Coronary artery (tissue), 2 donors: ENCODE measurements around the gene MICALL2.

Experiments used
- DNase-seq: peaks from one replicate; pipeline ENCODE4 v3.0.0-alpha.2; 2017; ENCODE audit warnings: low spot score
- H3K27ac ChIP-seq, 2 donors: fragments of 200-600 bp; sonication (generic); one replicate each; pipeline ENCODE4 v1.5.1; 2016 to 2019
- H3K4me3 ChIP-seq: fragments of 200-600 bp; sonication (generic); 2 replicates; pipeline ENCODE4 v1.5.1; 2016; ENCODE audit warnings: mild to moderate bottlenecking, moderate library complexity
- CTCF ChIP-seq: fragments of 200-600 bp; sonication (generic); IDR thresholded peaks from one replicate; pipeline ENCODE4 v1.5.1; 2019; ENCODE audit warnings: antibody characterized with exemption

Gene MICALL2

GRCh38 chr7:1458683-1459511 lies at the start of gene MICALL2:
MICALL2 (minus strand) TSS chr7:1459470; CDS start chr7:1459326, 144 bp downstream.
- DNase-seq = peak; percentile 94

GRCh38 chr7:1508277-1508758 lies 49.0 kb upstream of the MICALL2 start:
- Histone ChIP-seq H3K27ac (no peak overlapping the region), H3K4me3 (no peak overlapping the region)
- DNase-seq = no peak
- TF ChIP-seq CTCF = no peak

More at GRCh38 chr7:1458683-1459511, at the start of gene MICALL2:
- no peak for TF ChIP-seq CTCF
- Histone ChIP-seq H3K4me3 (peak within 1 kb of the TSS; percentile 87), H3K27ac (peak within 1 kb of the TSS; percentile 84 to 93)

GRCh38 chr7:1505731-1506550 lies 46.7 kb upstream of the MICALL2 start:
- no peak for DNase-seq
- H3K27ac ChIP-seq = no peak overlapping the region
- no peak overlapping the region for H3K4me3 ChIP-seq
- no peak for TF ChIP-seq CTCF

GRCh38 chr7:1503816-1504775 lies 44.8 kb upstream of the MICALL2 start, which contains the start of gene INTS1:
INTS1 (minus strand) TSS chr7:1504389; CDS start chr7:1503960, 429 bp downstream.
- DNase-seq = peak; percentile 88
- TF ChIP-seq CTCF = peak; percentile 87
- peak within 1 kb of the TSS; percentile 92 for H3K4me3 ChIP-seq
- peak within 1 kb of the TSS; percentile 56 to 66 for H3K27ac ChIP-seq

GRCh38 chr7:1503390-1503789 lies 44.1 kb upstream of the MICALL2 start:
- no peak for TF ChIP-seq CTCF
- Histone ChIP-seq H3K4me3 (peak overlapping the region; percentile 92), H3K27ac (no peak overlapping the region)
- DNase-seq = no peak

GRCh38 chr7:1502845-1503244 lies 43.6 kb upstream of the MICALL2 start:
- no peak overlapping the region for H3K27ac ChIP-seq
- TF ChIP-seq CTCF = no peak
- H3K4me3 ChIP-seq = peak overlapping the region; percentile 92
- no peak for DNase-seq
